Body of pancreas (tissue), 4 donors: ENCODE results near the gene DHX57. TPM values are rescaled to one million over a fixed set of nuclear protein-coding genes. Genes with fewer than 3 reads are reported as not detected.
"Not testable (repeated sequence)": the region's sequence is repeated elsewhere in the genome, so short reads cannot be mapped to it uniquely, and the experiment has no call there.

Experiments
- ATAC-seq: fragments of 150-250 bp; one replicate; pipeline ENCODE4 v1.9.1; 2016
- DNase-seq, 4 donors: peaks; one replicate each; pipeline ENCODE4 v3.0.0-alpha.2; 2019
- H3K27ac ChIP-seq, 4 donors: fragments of 200-600 bp; sonication (generic); 1 replicate in 3 of 4; 2 replicates in 1 of 4; pipeline versions ENCODE4 v1.5.1 to v1.6.1; 2016 to 2019; ENCODE audit warnings: mild to moderate bottlenecking in 1 of 4, mixed read lengths in 1 of 4, moderate library complexity in 1 of 4
- H3K27me3 ChIP-seq, 2 donors: fragments of 200-600 bp; sonication (generic); one replicate each; pipeline ENCODE4 v1.6.0; 2016; ENCODE audit warnings: mild to moderate bottlenecking in 1 of 2
- H3K36me3 ChIP-seq, 2 donors: fragments of 200-600 bp; sonication (generic); replicated peaks in 1 of 2; 2 replicates each; pipeline ENCODE4 v1.5.1; 2016; ENCODE audit warnings: low read depth in 2 of 2; ENCODE audit not compliant: insufficient read depth in 1 of 2
- H3K4me1 ChIP-seq: fragments of 200-600 bp; sonication (generic); one replicate; pipeline ENCODE4 v1.6.0; 2016
- H3K4me3 ChIP-seq, 2 donors: fragments of 200-600 bp; sonication (generic); 1 replicate in 1 of 2; 2 replicates in 1 of 2; pipeline ENCODE4 v1.5.1; 2016 to 2019
- H3K9me3 ChIP-seq, 3 donors: fragments of 200-600 bp; sonication (generic); 1 replicate in 2 of 3; 2 replicates in 1 of 3; pipeline ENCODE4 v1.5.1; 2016
- CTCF ChIP-seq, 7 experiments: fragments of 450-650 bp in 4 of 7; fragments of 200-600 bp in 3 of 7; sonication (generic) in 3 of 7; IDR thresholded peaks; one replicate each; pipeline ENCODE4 v1.5.1; 2016 to 2019; ENCODE audit warnings: antibody characterized with exemption in 7 of 7
- POLR2A ChIP-seq, 3 donors: fragments of 450-650 bp; IDR thresholded peaks; one replicate each; pipeline ENCODE4 v1.6.1; 2016; ENCODE audit warnings: antibody characterized with exemption in 3 of 3, mild to moderate bottlenecking in 2 of 3
- WGBS, 2 donors: methylation state at CpG; one replicate each; pipeline ENCODE4 v1.1.5; 2017; 5-methylcytosine and 5-hydroxymethylcytosine counted together
- intact Hi-C: fragments of 100-400 bp; cut with DNase I; formaldehyde crosslinking; loops from one replicate; pipeline ENCODE4 v1.15.1; 2023
- total RNA-seq, 2 donors: library from RNA; depleted of rRNA; stranded (reverse); fragments of >200 nt; gene quantifications; one replicate each; pipeline ENCODE4 v1.1.0, GENCODE V29; 2016

The DHX57 gene
- total RNA-seq, 2 donors from 2014 or later = 4.9 to 6.5 TPM

GRCh38 chr2:38763728-38764127 is 112.0 kb downstream of the DHX57 start:
- Histone ChIP-seq H3K27me3 (no peaks in the 10 kb centered on the region), H3K4me3 (no peak overlapping the region), H3K9me3 (no peaks in the 10 kb centered on the region), H3K4me1 (peaks cover 15% of the 10 kb centered on the region), H3K27ac (no peak overlapping the region), H3K36me3 (no peaks in the 10 kb centered on the region)
- no peak for DNase-seq
- TF ChIP-seq POLR2A (IDR thresholded peaks at IDR 0.05) = no peak
- no peak for TF ChIP-seq CTCF (IDR thresholded peaks at IDR 0.05)
- intact Hi-C loops = no loop called here
- ATAC-seq = no peak
- WGBS, 2 donors = 93 to 94% methylated on average over 4 of the region's 4 CpGs

DNA sequence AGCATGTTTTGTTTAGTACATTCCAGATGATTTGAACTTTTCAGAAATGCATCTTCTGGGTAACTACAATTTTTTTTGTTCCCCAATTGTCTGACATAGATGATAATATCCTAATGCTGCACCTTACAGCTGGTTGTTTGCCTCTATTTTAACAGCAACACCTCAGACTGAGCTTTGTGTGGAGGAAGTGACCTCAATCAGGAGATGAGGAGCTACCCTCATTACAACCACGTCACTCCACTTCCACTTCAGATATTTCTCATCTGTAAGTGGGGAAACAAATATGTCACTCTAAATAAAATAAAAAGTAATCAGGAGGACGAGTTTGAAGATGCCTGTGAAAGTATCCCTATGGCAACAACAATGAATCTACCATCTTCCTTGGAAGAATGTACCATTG is 112.5 kb downstream of the DHX57 start:
- Histone ChIP-seq H3K27ac (no peak overlapping the region), H3K27me3 (no peaks in the 10 kb centered on the region), H3K4me3 (no peak overlapping the region), H3K9me3 (no peaks in the 10 kb centered on the region), H3K36me3 (no peaks in the 10 kb centered on the region), H3K4me1 (peaks cover 15% of the 10 kb centered on the region)
- TF ChIP-seq POLR2A (IDR thresholded peaks at IDR 0.05) (no peak), CTCF (IDR thresholded peaks at IDR 0.05) (no peak)
- ATAC-seq (no peak), DNase-seq (no peak)
- intact Hi-C loops = no loop called here
- 57 to 75% methylated on average over 2 of the region's 2 CpGs for WGBS, 2 donors

GRCh38 chr2:38755891-38756290 is 119.8 kb downstream of the DHX57 start:
- DNase-seq, H3K4me3 ChIP-seq, ATAC-seq, intact Hi-C loops, H3K36me3 ChIP-seq, H3K4me1 ChIP-seq, H3K9me3 ChIP-seq, H3K27ac ChIP-seq, H3K27me3 ChIP-seq: not testable (repeated sequence)
- 100% methylated on average over 5 of the region's 31 CpGs; no CpG with 5 or more reads in 1 of the 2 donors for WGBS, 2 donors

DNA sequence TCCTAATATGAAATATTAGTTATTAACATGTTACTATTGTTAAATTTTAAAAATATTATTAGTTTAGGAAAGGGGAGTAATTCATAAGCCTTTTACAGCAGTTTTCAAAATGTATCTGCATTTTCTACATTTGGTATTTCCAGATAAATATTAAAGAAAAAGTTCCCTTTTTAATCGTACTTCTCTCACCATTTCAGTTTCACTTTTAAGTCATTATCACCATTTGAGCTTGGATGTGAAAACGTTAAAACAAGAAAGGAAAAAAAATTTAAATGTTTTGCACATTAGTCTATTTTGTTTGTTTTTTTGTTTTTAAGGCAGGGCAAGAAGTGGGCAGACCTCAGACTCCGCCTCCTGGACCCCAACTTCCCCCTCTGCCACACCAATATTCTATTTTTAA is 121.2 kb downstream of the DHX57 start:
- intact Hi-C loops = no loop called here
- ATAC-seq = no peak
- no peak overlapping the region for H3K4me3 ChIP-seq

GRCh38 chr2:38754049-38754448 is 121.7 kb downstream of the DHX57 start:
- TF ChIP-seq POLR2A (IDR thresholded peaks at IDR 0.05) (no peak), CTCF (IDR thresholded peaks at IDR 0.05) (no peak)
- ATAC-seq (no peak), DNase-seq (no peak)
- Histone ChIP-seq H3K4me1 (peaks cover 12% of the 10 kb centered on the region), H3K36me3 (no peaks in the 10 kb centered on the region), H3K27ac (no peak overlapping the region), H3K4me3 (no peak overlapping the region), H3K9me3 (no peaks in the 10 kb centered on the region), H3K27me3 (no peaks in the 10 kb centered on the region)
- intact Hi-C loops = no loop called here

More for the DNA sequence above, 121.2 kb downstream of the DHX57 start:
- H3K27ac ChIP-seq = no peak overlapping the region
- no peak for DNase-seq
- H3K27me3 ChIP-seq = no peaks in the 10 kb centered on the region
- H3K9me3 ChIP-seq = no peaks in the 10 kb centered on the region
- TF ChIP-seq CTCF (IDR thresholded peaks at IDR 0.05) = no peak
- TF ChIP-seq POLR2A (IDR thresholded peaks at IDR 0.05) = no peak
- no peaks in the 10 kb centered on the region for H3K36me3 ChIP-seq
- 37 to 47% methylated on average over 3 of the region's 3 CpGs for WGBS, 2 donors
- H3K4me1 ChIP-seq = peaks cover 9% of the 10 kb centered on the region
